Thyroid gland (tissue), 4 donors: Measurements from ENCODE around the gene AMACR. TPM values are rescaled to one million over a fixed set of nuclear protein-coding genes. Genes with fewer than 3 reads are reported as not detected.

ENCODE experiments used
- DNase-seq, 2 donors: peaks; one replicate each; pipeline ENCODE4 v3.0.0-alpha.2; 2019
- H3K27ac ChIP-seq, 3 donors: fragments of 200-600 bp; sonication (generic); 1 replicate in 2 of 3; 2 replicates in 1 of 3; pipeline ENCODE4 v1.5.1; 2016 to 2019; ENCODE audit warnings: mild to moderate bottlenecking in 1 of 3, moderate library complexity in 1 of 3
- H3K27me3 ChIP-seq: fragments of 200-600 bp; sonication (generic); one replicate; pipeline ENCODE4 v1.5.1; 2019
- H3K36me3 ChIP-seq, 2 donors: fragments of 200-600 bp; sonication (generic); one replicate each; pipeline ENCODE4 v1.5.1; 2016 to 2019
- H3K4me1 ChIP-seq, 2 donors: fragments of 200-600 bp; sonication (generic); one replicate each; pipeline ENCODE4 v1.5.1; 2017 to 2019
- H3K4me3 ChIP-seq, 3 donors: fragments of 200-600 bp; sonication (generic); replicated peaks in 1 of 3; 1 replicate in 2 of 3; 2 replicates in 1 of 3; pipeline ENCODE4 v1.5.1; 2016; ENCODE audit warnings: mild to moderate bottlenecking in 1 of 3
- H3K9me3 ChIP-seq: fragments of 200-600 bp; sonication (generic); one replicate; pipeline ENCODE4 v1.5.1; 2017
- CTCF ChIP-seq, 6 experiments: fragments of 200-600 bp in 3 of 6; fragments of 450-650 bp in 3 of 6; sonication (generic) in 3 of 6; IDR thresholded peaks; one replicate each; pipeline ENCODE4 v1.5.1; 2016 to 2019; ENCODE audit warnings: antibody characterized with exemption in 6 of 6, mild to moderate bottlenecking in 2 of 6, inconsistent platforms in 1 of 6, moderate library complexity in 1 of 6
- POLR2A ChIP-seq, 2 donors: fragments of 450-650 bp; IDR thresholded peaks; one replicate each; pipeline ENCODE4 v1.6.1; 2017; ENCODE audit warnings: antibody characterized with exemption in 2 of 2, mild to moderate bottlenecking in 2 of 2, moderate library complexity in 1 of 2
- WGBS, 2 donors: methylation state at CpG; one replicate each; pipeline ENCODE4 v1.1.5; 2017; 5-methylcytosine and 5-hydroxymethylcytosine counted together
- intact Hi-C: fragments of 100-400 bp; cut with DNase I; formaldehyde crosslinking; loops from one replicate; pipeline ENCODE4 v1.15.1; 2023
- total RNA-seq, 4 donors: library from RNA; depleted of rRNA; stranded (reverse); fragments of >200 nt; gene quantifications; one replicate each; pipeline ENCODE4 v1.2.3, GENCODE V29; 2016

The AMACR gene
- 10 to 100 TPM; 10.6 to 17.9 (median 13.5) TPM for total RNA-seq

- DNase-seq: peak; percentile 92 to 94
- no peaks in the 10 kb centered on the region for H3K27me3 ChIP-seq
- peak within 1 kb of the TSS; percentile 89 to 94 (median 89) for H3K27ac ChIP-seq
- TF ChIP-seq POLR2A (IDR thresholded peaks at IDR 0.05) (peak; percentile 73 to 98), CTCF (IDR thresholded peaks at IDR 0.05) (peak in 1 of 6 experiments; percentile 4)
- no peaks in the 10 kb centered on the region for H3K9me3 ChIP-seq
- peak within 1 kb of the TSS; percentile 14 to 87 (median 53) for H3K4me3 ChIP-seq
- WGBS, 2 donors: 1% methylated on average over 37 to 70 of the region's 76 CpGs
- peaks cover 4 to 15% of the 10 kb centered on the region in 2 donors for H3K4me1 ChIP-seq
- no peaks in the 10 kb centered on the region for H3K36me3 ChIP-seq
- intact Hi-C loops: no loop called here
These were observed at the start of gene AMACR for GRCh38 chr5:34007621-34008600. TSS of gene AMACR (minus strand) at chr5:34008050. CDS start at chr5:34008019, 31 bp downstream.

GRCh38 chr5:34057569-34057968 lies 49.7 kb upstream of the AMACR start:
- Histone ChIP-seq H3K4me3 (no peak overlapping the region), H3K36me3 (no peaks in the 10 kb centered on the region), H3K27me3 (no peaks in the 10 kb centered on the region), H3K27ac (no peak overlapping the region), H3K4me1 (peaks cover under 1 to 5% of the 10 kb centered on the region in 2 donors), H3K9me3 (no peaks in the 10 kb centered on the region)
- intact Hi-C loops: no loop called here
- TF ChIP-seq CTCF (IDR thresholded peaks at IDR 0.05) (no peak), POLR2A (IDR thresholded peaks at IDR 0.05) (no peak)
- no peak for DNase-seq
- WGBS, 2 donors: 95 to 96% methylated on average over 5 of the region's 5 CpGs

- no peaks in the 10 kb centered on the region for H3K9me3 ChIP-seq
- 96 to 97% methylated on average over 3 of the region's 3 CpGs for WGBS, 2 donors
- no peak overlapping the region for H3K27ac ChIP-seq
- intact Hi-C loops: no loop called here
- no peaks in the 10 kb centered on the region for H3K27me3 ChIP-seq
- no peak overlapping the region for H3K4me3 ChIP-seq
- H3K36me3 ChIP-seq: no peaks in the 10 kb centered on the region
- TF ChIP-seq CTCF (IDR thresholded peaks at IDR 0.05): no peak
- TF ChIP-seq POLR2A (IDR thresholded peaks at IDR 0.05): no peak
- peaks cover 0 to 2% of the 10 kb centered on the region in 2 donors for H3K4me1 ChIP-seq
- DNase-seq: no peak
These were observed 49.3 kb upstream of the AMACR start for GRCh38 chr5:34057118-34057517.

GRCh38 chr5:34055667-34056066 lies 47.8 kb upstream of the AMACR start:
- intact Hi-C loops: no loop called here
- Histone ChIP-seq H3K9me3 (no peaks in the 10 kb centered on the region), H3K4me3 (no peak overlapping the region), H3K27me3 (no peaks in the 10 kb centered on the region), H3K27ac (no peak overlapping the region), H3K36me3 (no peaks in the 10 kb centered on the region), H3K4me1 (no peaks in the 10 kb centered on the region)
- no peak for DNase-seq
- 97 to 98% methylated on average over 3 of the region's 3 CpGs for WGBS, 2 donors
- no peak for TF ChIP-seq POLR2A (IDR thresholded peaks at IDR 0.05)
- TF ChIP-seq CTCF (IDR thresholded peaks at IDR 0.05): no peak

- Histone ChIP-seq H3K36me3 (no peaks in the 10 kb centered on the region), H3K27me3 (no peaks in the 10 kb centered on the region), H3K9me3 (no peaks in the 10 kb centered on the region), H3K4me3 (no peak overlapping the region), H3K27ac (no peak overlapping the region), H3K4me1 (no peaks in the 10 kb centered on the region)
- intact Hi-C loops: no loop called here
- no peak for DNase-seq
- TF ChIP-seq POLR2A (IDR thresholded peaks at IDR 0.05) (no peak), CTCF (IDR thresholded peaks at IDR 0.05) (no peak)
- WGBS, 2 donors: 91 to 100% methylated on average over 1 of the region's 1 CpG
These were observed 46.5 kb upstream of the AMACR start for GRCh38 chr5:34054400-34054729.
